ENCODE data around the gene HOXC11.

HOXC11 gene

DNA sequence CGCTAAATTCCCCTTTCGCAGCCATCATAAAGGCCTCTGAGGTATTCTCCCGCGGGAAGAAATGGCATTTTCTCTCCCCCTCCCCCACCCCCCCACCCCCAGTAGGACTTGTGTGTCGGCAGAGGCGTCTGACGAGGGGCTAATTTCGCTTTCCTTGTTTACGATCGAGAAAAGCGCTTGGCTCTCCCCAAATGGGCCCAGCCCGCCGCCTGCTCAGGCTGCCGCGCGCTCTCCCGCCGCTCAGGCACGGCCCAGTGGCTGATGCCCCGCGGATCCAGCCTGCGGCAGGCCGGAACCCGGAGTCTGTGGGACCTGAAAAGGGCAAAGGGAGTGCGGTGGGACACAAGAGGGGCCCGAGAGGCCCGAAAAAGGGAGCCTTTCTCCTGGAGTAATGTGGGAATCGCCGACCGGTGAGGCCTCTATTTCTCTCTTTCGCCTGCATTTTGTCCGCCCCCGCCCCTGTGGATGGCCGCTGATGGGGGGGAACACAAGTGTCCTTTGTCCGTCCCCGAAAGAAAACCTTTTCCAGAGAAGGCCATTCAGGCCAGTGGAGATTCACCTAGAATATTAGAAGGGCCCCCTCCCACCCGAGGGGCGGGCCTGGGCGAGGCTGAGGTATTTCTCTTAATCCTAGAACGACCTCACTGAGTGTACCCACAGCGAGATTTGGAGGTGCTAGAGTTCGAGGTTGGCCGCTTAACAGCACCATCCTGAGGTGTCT is 46.3 kb downstream of the HOXC11 start:
- in situ Hi-C loops (cut with HindIII; ENCODE audit: low sequenced_read_pairs), result loop anchor here (5.0 kb wide), 1 partner anchor 168 kb away; the partner anchor contains the start of gene SMUG1

DNA sequence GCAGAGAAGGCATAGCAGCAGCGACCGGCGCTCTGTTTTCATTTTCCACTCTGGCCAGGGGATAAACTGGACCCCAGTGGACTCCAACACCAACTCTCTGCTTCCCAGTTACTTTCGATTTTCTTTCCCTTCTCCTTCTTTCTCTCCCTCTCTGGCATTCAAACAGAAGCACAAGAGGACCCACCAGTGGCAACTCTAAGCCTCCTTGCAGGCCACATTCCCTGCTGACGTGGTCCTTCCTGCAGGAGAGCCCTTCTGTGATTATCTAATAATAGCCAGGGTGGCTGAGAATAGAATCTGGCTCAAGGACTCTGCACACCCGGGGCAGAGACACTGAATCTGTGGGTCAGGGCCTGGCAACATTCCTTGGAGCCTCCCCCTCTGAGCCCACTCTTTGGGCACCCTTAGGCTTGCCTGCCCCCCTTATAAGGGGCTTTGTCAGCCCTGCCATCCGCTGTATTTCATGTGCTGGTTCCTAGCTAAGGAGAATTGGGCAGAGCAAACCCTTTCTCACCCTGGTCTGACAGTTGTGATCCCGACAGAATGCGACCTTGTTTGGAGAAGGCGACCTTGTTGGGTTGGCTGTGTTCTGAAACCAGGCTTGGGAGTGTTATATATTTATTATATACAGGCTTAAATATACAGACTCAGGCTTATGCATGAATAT is 47.1 kb downstream of the HOXC11 start:
- in situ Hi-C loops (cut with HindIII; ENCODE audit: low sequenced_read_pairs), result loop anchor here (5.0 kb wide), 1 partner anchor 167 kb away; the partner anchor contains the start of gene SMUG1

DNA sequence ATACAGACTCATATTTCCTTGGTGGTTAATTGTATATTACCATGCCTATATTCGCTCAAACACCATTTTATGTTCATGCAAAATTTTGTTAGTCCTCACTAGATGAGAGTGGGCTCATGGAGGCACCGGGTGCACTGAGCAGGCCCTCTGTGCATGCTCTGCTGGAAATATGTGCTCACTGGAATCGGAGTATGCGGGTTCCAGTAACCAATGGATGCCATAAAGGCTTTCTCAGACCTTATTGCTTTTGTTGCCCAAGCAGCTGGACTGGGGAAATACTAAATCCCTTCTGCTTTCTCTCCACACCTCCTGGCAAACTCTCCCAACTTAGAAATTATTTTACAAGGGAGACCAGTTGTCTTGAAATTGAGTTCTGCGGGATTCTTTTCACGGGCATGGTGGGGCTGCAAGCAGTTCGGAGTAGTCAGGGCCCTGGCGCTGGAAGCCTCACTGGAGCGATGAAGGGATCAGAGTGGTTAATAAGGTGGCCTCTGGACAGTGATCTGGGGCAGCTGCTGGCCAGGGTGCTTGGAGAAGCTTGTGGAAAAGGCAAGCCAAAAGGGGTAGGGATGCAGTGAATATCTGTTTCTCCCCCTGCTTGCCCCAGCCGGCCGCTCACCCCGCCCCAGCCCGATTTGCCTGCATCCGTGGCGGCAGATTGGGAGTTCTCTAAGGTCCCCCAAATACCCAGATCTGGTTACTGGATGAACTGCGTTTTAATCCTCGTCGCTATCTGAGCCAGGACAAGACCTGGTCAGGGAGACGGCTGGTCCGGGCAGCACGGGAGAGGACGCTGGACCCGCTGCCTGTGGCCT is 47.9 kb downstream of the HOXC11 start:
- in situ Hi-C loops (cut with HindIII; ENCODE audit: low sequenced_read_pairs), result no loop called here

DNA sequence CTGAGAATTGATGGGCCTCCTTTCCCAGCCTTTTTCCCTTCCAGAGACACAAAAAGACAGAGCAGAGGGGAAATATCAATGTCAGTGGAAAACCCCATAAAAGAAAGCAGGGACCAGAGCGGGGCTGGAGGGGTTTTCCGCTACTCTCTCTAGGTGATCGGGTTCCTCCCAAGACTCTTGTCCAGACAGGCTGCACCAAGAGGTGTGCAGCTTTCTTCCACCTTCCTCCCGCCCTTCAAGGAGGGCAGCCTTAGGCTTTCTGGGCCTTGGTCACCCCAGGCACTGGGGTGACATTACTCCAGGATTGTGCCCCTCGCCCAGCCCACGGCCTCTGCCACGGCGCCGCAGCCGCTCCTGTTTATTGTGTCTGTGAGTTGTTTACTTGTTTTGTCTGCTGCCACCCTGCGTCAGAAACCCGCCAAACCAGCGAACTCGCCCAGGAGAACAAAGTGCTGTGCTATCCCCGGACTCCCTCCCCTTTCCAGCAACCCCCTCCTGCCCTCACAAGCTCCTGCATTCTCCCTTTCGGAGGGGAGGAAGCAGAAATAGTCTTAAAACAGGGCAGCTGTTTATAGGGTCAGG is 48.6 kb downstream of the HOXC11 start:
- in situ Hi-C loops (cut with HindIII; ENCODE audit: low sequenced_read_pairs), result no loop called here

DNA sequence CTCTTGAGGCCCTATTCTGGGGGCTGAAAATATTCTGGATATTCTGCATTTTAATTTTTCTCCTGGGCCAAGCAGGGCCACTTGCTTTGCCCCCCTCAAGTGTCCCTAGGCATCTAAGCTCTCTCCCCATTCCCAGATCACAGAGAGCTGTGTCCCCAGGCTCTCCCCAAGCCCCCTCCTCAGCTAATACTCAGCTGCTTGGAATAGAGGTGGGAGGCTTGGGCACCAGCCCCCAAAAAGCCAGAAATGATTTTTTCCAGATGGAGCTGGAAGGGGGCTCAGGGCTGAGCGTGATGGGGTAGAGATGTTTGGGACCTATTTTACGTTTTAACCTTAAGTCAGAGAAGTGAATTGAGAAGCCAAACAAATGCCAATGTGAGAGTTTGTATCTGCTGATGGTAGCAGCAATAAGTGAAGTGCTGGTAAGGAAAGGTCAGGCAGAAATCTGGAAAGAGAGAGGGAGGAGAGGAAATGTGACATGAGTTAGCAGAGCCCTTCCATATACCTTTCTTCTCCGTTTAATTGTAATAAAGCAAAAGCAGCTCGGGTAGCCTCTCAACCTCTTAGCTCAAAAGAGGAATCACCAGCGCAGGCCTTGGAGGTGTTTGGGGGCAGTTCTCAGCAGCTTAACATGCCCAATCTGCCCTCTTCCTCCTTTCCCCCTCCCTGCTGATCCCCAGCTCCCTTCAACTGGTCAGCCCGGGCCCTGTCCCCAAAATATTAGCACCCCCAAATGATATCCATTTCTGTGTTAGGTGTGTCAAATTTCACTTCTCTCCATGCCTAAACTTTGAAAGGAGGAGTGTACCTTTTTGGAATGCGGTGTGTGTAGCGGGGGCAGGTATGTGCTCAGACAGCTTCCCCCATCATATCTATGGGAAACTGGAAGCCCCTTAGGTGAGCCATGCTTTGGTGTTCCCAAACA is 50.3 kb downstream of the HOXC11 start:
- in situ Hi-C loops (cut with HindIII; ENCODE audit: low sequenced_read_pairs), result no loop called here

DNA sequence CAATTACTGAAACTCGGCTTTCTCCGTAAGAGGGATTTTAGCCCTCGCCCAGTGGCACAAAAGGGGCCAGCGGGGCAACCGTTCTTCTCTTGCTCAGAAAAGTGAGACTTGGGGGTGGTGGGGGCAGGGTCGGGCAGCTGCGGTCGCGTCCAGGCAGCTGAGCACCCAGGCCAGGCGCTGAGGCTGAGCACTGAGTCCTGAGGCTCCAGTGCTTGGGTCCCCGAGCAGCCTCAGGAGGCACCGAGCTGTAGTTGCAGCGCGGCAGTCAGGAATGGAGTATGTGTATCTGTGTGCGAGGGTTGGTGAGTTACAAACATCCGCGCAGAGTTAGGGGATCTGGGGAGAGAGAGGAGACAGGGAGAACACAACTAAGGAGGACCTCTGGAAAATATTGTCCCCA is 51.2 kb downstream of the HOXC11 start:
- in situ Hi-C loops (cut with HindIII; ENCODE audit: low sequenced_read_pairs), result no loop called here

DNA sequence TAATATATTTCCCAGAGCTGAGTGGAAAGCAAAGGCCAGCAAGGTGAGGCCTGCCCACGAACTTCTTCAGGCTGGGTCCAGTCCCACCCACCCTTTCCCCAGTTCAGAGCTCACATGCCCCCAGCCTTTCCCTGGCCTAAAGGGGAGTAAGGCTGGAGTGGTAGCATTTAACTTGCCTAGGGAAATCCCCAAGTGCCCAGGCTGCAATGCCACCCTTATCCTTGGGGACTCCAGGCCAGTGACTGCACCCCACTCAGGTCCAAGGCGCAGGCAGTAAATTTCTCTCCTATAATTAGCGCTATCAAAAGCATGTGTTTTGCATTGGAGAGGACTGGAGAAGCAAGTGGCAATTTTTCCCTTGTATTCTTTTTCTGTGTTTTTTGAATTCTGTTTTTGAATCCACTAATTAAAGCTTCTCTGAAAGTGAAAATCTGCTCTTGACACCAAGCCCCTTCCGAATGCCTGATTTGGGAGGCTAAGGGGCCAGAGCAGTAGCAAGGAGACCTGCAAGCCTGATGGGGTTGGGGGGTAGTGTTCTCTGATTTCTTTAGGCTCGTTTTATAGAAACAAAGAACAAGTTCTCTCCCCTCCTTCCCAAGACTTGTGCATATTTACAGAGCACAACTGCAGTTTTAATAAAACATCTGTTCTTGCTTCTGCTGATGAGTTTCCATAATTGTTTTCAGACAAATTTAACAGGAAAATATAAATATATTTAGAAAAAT is 51.8 kb downstream of the HOXC11 start:
- in situ Hi-C loops (cut with HindIII; ENCODE audit: low sequenced_read_pairs), result no loop called here

DNA sequence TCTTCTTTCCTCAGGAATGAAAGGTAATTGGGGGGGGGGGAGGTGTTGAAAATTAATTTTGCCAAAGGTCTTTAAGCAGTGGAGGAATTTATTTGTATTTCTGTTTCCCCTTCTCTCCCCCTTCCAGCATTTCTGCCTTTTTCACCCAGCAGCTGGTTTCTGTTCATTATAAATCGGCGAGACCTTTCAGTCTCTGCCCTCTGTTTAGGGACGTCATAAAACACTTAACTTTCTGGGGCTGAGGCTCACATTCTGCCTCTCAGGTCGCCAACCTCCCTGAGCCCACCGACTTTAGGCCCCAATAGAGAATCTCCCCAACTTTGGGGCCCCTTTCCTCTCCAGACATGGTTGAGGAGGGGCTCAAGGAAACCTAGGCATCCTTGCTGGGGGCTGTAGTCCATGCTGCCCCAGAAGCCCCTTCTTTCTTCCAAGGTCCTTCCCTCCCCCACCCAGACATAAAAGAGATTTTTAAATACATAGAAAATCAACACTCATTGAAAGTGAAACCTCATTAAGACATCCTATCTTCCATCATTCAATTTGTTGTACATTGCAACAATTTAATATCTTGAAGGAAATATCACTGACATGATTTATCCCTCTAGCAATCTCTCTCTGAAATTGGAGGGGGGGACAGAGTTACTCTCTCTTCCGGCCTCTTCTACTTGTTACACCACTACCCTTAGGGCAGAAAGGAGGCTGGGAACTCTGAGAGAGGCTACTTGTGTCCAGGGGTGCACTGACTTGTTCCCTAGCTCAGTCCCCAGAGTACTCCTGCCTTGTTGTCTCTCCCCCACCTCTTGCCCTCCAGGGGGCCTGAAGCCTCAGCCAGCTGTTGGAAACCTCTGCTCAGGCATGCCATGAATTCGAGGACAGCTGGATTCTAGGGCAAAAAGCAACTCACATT is 52.8 kb downstream of the HOXC11 start:
- in situ Hi-C loops (cut with HindIII; ENCODE audit: low sequenced_read_pairs), result no loop called here

DNA sequence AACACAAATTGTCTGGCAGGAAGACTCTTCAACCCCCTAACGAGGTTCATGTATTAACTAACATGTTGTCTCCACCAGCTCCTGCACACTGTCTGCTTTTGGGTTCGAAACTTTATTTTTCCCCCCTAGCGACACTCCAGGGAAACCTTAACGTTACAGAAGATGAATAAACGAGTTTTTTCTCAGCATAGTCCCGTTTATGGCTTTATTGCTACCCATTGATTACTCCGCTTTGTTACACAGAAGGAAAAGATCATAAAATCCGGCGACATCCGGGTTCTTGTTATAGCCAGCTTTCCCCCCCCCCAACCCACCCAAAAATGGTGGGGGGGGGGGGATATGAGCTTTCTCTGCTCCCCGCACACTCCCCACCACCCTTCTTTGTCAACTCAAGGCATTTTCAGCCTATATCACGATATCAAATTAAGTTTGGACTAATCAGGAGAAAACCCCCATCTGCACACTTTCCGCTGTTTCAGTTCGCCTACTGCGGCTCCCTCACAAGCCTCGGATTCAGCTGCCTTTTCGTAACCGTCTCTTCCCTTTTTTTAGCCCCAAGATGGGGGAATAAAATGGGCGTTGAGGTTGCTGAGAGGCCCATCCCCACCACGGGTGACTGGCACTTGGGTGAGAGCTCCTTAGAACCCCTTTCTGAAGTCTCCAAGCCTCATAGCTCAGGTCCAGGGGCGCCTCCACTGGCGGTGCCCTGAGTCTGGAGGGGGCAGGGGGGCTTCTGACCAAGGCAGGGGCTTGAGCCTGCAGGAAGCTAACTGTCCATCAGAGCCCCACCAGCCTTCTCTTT is 53.9 kb downstream of the HOXC11 start:
- in situ Hi-C loops (cut with HindIII; ENCODE audit: low sequenced_read_pairs), result no loop called here

Measured in endothelial cell of hepatic sinusoid (primary cell).